NCI-H2107 (cell line): ENCODE measurements around the gene CHMP4A.

Source experiments
- DNase-seq: peaks from one replicate; lab custom pipeline; 2025; lab: John Stamatoyannopoulos, UW

Gene CHMP4A

GRCh38 chr14:24212924-24213865, at the start of gene CHMP4A:
TSS of gene CHMP4A (minus strand) at chr14:24213488. CDS start at chr14:24213439, 49 bp downstream.
- DNase-seq: peak; percentile 99

GRCh38 chr14:24261969-24262327, 48.7 kb upstream of the CHMP4A start:
- no peak for DNase-seq

GRCh38 chr14:24261256-24261968, 48.1 kb upstream of the CHMP4A start:
- no peak for DNase-seq

GRCh38 chr14:24260780-24261157, 47.5 kb upstream of the CHMP4A start:
- DNase-seq: no peak

GRCh38 chr14:24260026-24260779, 46.9 kb upstream of the CHMP4A start:
- no peak for DNase-seq

- no peak for DNase-seq
Measured at GRCh38 chr14:24259282-24260025, 46.2 kb upstream of the CHMP4A start.

- DNase-seq: no peak
Measured at GRCh38 chr14:24258548-24259265, 45.4 kb upstream of the CHMP4A start.

- DNase-seq: no peak
Measured at GRCh38 chr14:24258119-24258518, 44.8 kb upstream of the CHMP4A start.

- no peak for DNase-seq
Measured at GRCh38 chr14:24256960-24257359, 43.7 kb upstream of the CHMP4A start.

- DNase-seq: no peak
Measured at GRCh38 chr14:24255931-24256711, 42.8 kb upstream of the CHMP4A start.

GRCh38 chr14:24255438-24255837, 42.1 kb upstream of the CHMP4A start:
- no peak for DNase-seq

GRCh38 chr14:24254630-24255392, 41.5 kb upstream of the CHMP4A start:
- DNase-seq: no peak

GRCh38 chr14:24253936-24254335, 40.6 kb upstream of the CHMP4A start:
- DNase-seq: no peak

GRCh38 chr14:24252289-24253124, 39.2 kb upstream of the CHMP4A start:
- no peak for DNase-seq

- no peak for DNase-seq
Measured at GRCh38 chr14:24251880-24252288, 38.6 kb upstream of the CHMP4A start.

GRCh38 chr14:24250354-24250753, 37.1 kb upstream of the CHMP4A start:
- no peak for DNase-seq

- DNase-seq: no peak
Measured at GRCh38 chr14:24249230-24250021, 36.1 kb upstream of the CHMP4A start.

- no peak for DNase-seq
Measured at GRCh38 chr14:24247422-24247821, 34.1 kb upstream of the CHMP4A start.
